HepG2 (cell line): ENCODE measurements around the gene URB1. TPM values are rescaled to one million over a fixed set of nuclear protein-coding genes. Genes with fewer than 3 reads are reported as not detected.
A peak's percentile ranks its signal among the peaks of the same experiment; 100 is the strongest.

Source experiments
- AGO1 ChIP-seq: fragments of 200-400 bp; formaldehyde crosslinking; IDR thresholded peaks from 2 replicates; pipeline ENCODE4 v1.6.1; 2017; ENCODE audit warnings: mild to moderate bottlenecking, low read depth, low read length, moderate library complexity; ENCODE audit not compliant: poor library complexity, severe bottlenecking
- ARNTL ChIP-seq: sonication (generic); formaldehyde crosslinking; IDR thresholded peaks from 2 replicates; pipeline ENCODE4 v1.4.0; 2020; ENCODE audit warnings: mild to moderate bottlenecking, missing genetic modification reagents
- MAFF ChIP-seq: IDR thresholded peaks from 2 replicates; pipeline ENCODE4 v1.6.1; 2011; ENCODE audit warnings: low read depth, low read length, improper control_type of control experiment
- NFE2L1 ChIP-seq: sonication (generic); formaldehyde crosslinking; IDR thresholded peaks from 2 replicates; pipeline ENCODE4 v1.4.0; 2020; ENCODE audit warnings: missing genetic modification reagents, mild to moderate bottlenecking, borderline replicate concordance
- RXRB ChIP-seq: IDR thresholded peaks from 2 replicates; pipeline ENCODE4 v1.6.1; 2016; ENCODE audit warnings: borderline replicate concordance, missing genetic modification reagents, missing compliant biosample characterization
- TAF15 ChIP-seq: fragments of 200-400 bp; formaldehyde crosslinking; IDR thresholded peaks from one replicate; pipeline ENCODE4 v1.6.1; 2018; ENCODE audit warnings: mild to moderate bottlenecking, low read depth, low read length; ENCODE audit not compliant: poor library complexity, severe bottlenecking
- TP53 ChIP-seq: sonication (generic); formaldehyde crosslinking; conservative IDR thresholded peaks from 2 replicates; pipeline ENCODE4 v1.4.0; 2020; ENCODE audit warnings: missing genetic modification reagents
- ZBTB21 ChIP-seq: sonication (generic); formaldehyde crosslinking; IDR thresholded peaks from 2 replicates; pipeline ENCODE4 v1.4.0; 2020; ENCODE audit warnings: missing genetic modification reagents
- ZBTB7B ChIP-seq: sonication (generic); formaldehyde crosslinking; IDR thresholded peaks from 2 replicates; pipeline ENCODE4 v1.4.0; 2020; ENCODE audit warnings: missing genetic modification reagents
- ZNF317 ChIP-seq: sonication (generic); formaldehyde crosslinking; IDR thresholded peaks from 2 replicates; pipeline ENCODE4 v1.5.0; 2020; ENCODE audit warnings: mild to moderate bottlenecking, missing genetic modification reagents
- ZNF431 ChIP-seq: sonication (generic); formaldehyde crosslinking; IDR thresholded peaks from 2 replicates; pipeline ENCODE4 v1.9.0; 2022; ENCODE audit warnings: missing genetic modification reagents, low read depth, mild to moderate bottlenecking, borderline replicate concordance
- ZNF451 ChIP-seq: sonication (generic); formaldehyde crosslinking; IDR thresholded peaks from 2 replicates; pipeline ENCODE4 v1.5.0; 2020; ENCODE audit warnings: mild to moderate bottlenecking, missing genetic modification reagents
- ZNF468 ChIP-seq: sonication (generic); formaldehyde crosslinking; IDR thresholded peaks from 2 replicates; pipeline ENCODE4 v1.8.0; 2022; ENCODE audit warnings: mild to moderate bottlenecking, moderate library complexity, missing genetic modification reagents
- ZNF605 ChIP-seq: sonication (generic); formaldehyde crosslinking; IDR thresholded peaks from 2 replicates; pipeline ENCODE4 v1.8.0; 2022; ENCODE audit warnings: mild to moderate bottlenecking, missing genetic modification reagents
- polyA plus RNA-seq, 8 experiments: library from polyadenylated mRNA; depleted of rRNA in 3 of 8; stranded (reverse) in 7 of 8; unstranded in 1 of 8; fragments of >200 nt; fragmentation: Illumina TruSeq in 4 of 8; extraction: Trizol in 4 of 8; gene quantifications; 2 replicates each; pipeline versions ENCODE4 v1.2.1 to v1.2.3, GENCODE V29; 2011 to 2016; ENCODE audit warnings: low read depth in 4 of 8, missing spikeins in 1 of 8, mixed read lengths in 1 of 8; ENCODE audit not compliant: insufficient read depth in 1 of 8
- total RNA-seq, 5 experiments: library from RNA; depleted of rRNA; stranded (reverse); fragments of >200 nt; fragmentation: Illumina TruSeq; extraction: Trizol; gene quantifications; 2 replicates each; pipeline ENCODE4 v1.2.3, GENCODE V29; 2016; ENCODE audit warnings: low read depth in 1 of 5
- TF ChIP-seq, protein P1 (sequence below): sonication (generic); formaldehyde crosslinking; IDR thresholded peaks from 2 replicates; pipeline ENCODE4 v1.5.0; 2020; ENCODE audit warnings: mild to moderate bottlenecking, missing genetic modification reagents
- TF ChIP-seq, protein P2 (sequence below): sonication (generic); formaldehyde crosslinking; IDR thresholded peaks from 2 replicates; pipeline ENCODE4 v1.9.0; 2021; ENCODE audit warnings: missing genetic modification reagents, mild to moderate bottlenecking, borderline replicate concordance
- TF ChIP-seq, protein P3 (sequence below): sonication (generic); formaldehyde crosslinking; IDR thresholded peaks from 2 replicates; pipeline ENCODE4 v1.5.0; 2020; ENCODE audit warnings: mild to moderate bottlenecking, missing genetic modification reagents, moderate library complexity
- TF ChIP-seq, protein P4 (sequence below): sonication (generic); formaldehyde crosslinking; IDR thresholded peaks from 2 replicates; pipeline ENCODE4 v1.8.1; 2023; ENCODE audit warnings: mild to moderate bottlenecking, missing genetic modification reagents
- TF ChIP-seq, protein P5 (sequence below): sonication (generic); formaldehyde crosslinking; IDR thresholded peaks from 2 replicates; pipeline ENCODE4 v1.5.0; 2020; ENCODE audit warnings: mild to moderate bottlenecking, missing genetic modification reagents
- TF ChIP-seq, protein P6 (sequence below): IDR thresholded peaks from 2 replicates; pipeline ENCODE4 v1.6.1; 2016; ENCODE audit warnings: mild to moderate bottlenecking

The URB1 gene
- total and polyA plus RNA-seq, 2 of the 13 experiments (the other 11 are each of a cell fraction or from before 2014, with no cell fraction given), result 4.5 to 16.7 TPM

DNA sequence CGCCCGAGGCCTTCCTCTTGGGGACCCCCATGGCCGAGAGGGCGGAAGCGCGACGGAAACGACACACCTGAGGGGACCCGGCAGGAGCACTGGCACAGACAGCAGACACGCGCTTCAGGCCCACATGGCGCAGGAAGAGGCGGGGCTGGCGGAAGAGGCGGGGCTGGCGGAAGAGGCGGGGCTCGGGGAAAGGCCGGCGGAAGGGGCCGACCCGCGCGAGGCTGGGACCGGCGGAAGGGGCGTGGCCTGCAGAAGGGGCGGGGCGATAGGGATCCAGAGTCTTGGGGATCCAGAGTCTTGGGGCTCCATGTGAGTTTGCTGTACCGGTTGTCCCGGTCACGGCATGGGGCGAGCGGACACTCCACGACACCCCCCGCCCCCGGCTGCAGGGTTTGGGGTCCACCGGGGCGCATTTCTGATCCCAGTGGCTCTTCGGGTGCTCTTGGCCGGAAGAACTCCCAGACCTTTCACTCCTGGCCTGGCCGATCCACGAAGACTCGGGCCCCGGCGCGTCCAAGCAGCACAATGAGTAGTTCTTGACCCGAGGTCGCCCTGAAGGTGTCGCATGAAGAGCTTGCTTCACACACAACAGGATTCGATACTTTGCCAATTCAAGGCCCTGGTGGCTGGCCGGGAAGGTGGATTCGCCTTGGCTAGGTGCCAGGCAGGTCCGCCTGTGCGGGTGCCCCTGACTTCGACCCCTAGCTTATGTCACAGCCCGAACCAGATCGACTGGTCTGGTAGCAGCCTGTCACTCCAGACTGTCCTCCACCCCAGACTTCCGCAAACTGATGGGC is at the start of gene URB1 (continued):
- TF ChIP-seq ZNF317 (CRISPR knock-in tag), result peak; percentile 82
- TF ChIP-seq, protein P1, sequence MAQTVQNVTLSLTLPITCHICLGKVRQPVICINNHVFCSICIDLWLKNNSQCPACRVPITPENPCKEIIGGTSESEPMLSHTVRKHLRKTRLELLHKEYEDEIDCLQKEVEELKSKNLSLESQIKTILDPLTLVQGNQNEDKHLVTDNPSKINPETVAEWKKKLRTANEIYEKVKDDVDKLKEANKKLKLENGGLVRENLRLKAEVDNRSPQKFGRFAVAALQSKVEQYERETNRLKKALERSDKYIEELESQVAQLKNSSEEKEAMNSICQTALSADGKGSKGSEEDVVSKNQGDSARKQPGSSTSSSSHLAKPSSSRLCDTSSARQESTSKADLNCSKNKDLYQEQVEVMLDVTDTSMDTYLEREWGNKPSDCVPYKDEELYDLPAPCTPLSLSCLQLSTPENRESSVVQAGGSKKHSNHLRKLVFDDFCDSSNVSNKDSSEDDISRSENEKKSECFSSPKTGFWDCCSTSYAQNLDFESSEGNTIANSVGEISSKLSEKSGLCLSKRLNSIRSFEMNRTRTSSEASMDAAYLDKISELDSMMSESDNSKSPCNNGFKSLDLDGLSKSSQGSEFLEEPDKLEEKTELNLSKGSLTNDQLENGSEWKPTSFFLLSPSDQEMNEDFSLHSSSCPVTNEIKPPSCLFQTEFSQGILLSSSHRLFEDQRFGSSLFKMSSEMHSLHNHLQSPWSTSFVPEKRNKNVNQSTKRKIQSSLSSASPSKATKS (CRISPR knock-in tag), result no peak
- TF ChIP-seq TP53 (CRISPR knock-in tag), result no peak
- TF ChIP-seq, protein P2, sequence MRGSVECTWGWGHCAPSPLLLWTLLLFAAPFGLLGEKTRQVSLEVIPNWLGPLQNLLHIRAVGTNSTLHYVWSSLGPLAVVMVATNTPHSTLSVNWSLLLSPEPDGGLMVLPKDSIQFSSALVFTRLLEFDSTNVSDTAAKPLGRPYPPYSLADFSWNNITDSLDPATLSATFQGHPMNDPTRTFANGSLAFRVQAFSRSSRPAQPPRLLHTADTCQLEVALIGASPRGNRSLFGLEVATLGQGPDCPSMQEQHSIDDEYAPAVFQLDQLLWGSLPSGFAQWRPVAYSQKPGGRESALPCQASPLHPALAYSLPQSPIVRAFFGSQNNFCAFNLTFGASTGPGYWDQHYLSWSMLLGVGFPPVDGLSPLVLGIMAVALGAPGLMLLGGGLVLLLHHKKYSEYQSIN, result no peak
- peak; percentile 27; the same call in 1 of the 2 replicates for TF ChIP-seq RXRB (CRISPR knock-in tag)
- 0 out of 2 replicates have a peak, but pooled peaks have one; percentile 9 for TF ChIP-seq NFE2L1
- peak; percentile 64 for TF ChIP-seq AGO1
- TF ChIP-seq, protein P3, sequence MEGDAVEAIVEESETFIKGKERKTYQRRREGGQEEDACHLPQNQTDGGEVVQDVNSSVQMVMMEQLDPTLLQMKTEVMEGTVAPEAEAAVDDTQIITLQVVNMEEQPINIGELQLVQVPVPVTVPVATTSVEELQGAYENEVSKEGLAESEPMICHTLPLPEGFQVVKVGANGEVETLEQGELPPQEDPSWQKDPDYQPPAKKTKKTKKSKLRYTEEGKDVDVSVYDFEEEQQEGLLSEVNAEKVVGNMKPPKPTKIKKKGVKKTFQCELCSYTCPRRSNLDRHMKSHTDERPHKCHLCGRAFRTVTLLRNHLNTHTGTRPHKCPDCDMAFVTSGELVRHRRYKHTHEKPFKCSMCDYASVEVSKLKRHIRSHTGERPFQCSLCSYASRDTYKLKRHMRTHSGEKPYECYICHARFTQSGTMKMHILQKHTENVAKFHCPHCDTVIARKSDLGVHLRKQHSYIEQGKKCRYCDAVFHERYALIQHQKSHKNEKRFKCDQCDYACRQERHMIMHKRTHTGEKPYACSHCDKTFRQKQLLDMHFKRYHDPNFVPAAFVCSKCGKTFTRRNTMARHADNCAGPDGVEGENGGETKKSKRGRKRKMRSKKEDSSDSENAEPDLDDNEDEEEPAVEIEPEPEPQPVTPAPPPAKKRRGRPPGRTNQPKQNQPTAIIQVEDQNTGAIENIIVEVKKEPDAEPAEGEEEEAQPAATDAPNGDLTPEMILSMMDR, result peak; percentile 45
- TF ChIP-seq ZNF431, result peak; percentile 59; the same call in 1 of the 2 replicates
- peak; percentile 48; the same call in 1 of the 2 replicates for TF ChIP-seq ZNF451 (CRISPR knock-in tag)
- peak; percentile 40; the same call in 1 of the 2 replicates for TF ChIP-seq ARNTL (CRISPR knock-in tag)
- TF ChIP-seq ZBTB21 (CRISPR knock-in tag), result no peak
- peak; percentile 82 for TF ChIP-seq ZNF605 (CRISPR knock-in tag)
- 0 out of 2 replicates have a peak, but pooled peaks have one; percentile 40 for TF ChIP-seq ZBTB7B (CRISPR knock-in tag)
- TF ChIP-seq, protein P4, sequence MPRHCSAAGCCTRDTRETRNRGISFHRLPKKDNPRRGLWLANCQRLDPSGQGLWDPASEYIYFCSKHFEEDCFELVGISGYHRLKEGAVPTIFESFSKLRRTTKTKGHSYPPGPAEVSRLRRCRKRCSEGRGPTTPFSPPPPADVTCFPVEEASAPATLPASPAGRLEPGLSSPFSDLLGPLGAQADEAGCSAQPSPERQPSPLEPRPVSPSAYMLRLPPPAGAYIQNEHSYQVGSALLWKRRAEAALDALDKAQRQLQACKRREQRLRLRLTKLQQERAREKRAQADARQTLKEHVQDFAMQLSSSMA, result peak; percentile 74
- peak; percentile 55 for TF ChIP-seq TAF15
- TF ChIP-seq, protein P5, sequence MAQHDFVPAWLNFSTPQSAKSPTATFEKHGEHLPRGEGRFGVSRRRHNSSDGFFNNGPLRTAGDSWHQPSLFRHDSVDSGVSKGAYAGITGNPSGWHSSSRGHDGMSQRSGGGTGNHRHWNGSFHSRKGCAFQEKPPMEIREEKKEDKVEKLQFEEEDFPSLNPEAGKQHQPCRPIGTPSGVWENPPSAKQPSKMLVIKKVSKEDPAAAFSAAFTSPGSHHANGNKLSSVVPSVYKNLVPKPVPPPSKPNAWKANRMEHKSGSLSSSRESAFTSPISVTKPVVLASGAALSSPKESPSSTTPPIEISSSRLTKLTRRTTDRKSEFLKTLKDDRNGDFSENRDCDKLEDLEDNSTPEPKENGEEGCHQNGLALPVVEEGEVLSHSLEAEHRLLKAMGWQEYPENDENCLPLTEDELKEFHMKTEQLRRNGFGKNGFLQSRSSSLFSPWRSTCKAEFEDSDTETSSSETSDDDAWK (CRISPR knock-in tag), result no peak
- TF ChIP-seq MAFF, result no peak
- TF ChIP-seq ZNF468, result 0 out of 2 replicates have a peak, but pooled peaks have one; percentile 15
- TF ChIP-seq, protein P6, sequence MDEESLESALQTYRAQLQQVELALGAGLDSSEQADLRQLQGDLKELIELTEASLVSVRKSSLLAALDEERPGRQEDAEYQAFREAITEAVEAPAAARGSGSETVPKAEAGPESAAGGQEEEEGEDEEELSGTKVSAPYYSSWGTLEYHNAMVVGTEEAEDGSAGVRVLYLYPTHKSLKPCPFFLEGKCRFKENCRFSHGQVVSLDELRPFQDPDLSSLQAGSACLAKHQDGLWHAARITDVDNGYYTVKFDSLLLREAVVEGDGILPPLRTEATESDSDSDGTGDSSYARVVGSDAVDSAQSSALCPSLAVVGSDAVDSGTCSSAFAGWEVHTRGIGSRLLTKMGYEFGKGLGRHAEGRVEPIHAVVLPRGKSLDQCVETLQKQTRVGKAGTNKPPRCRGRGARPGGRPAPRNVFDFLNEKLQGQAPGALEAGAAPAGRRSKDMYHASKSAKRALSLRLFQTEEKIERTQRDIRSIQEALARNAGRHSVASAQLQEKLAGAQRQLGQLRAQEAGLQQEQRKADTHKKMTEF (CRISPR knock-in tag), result no peak; the same call in 1 of the 2 replicates
